IMR-90 (cell line): ENCODE data around the gene TSGA10IP. TPM values are rescaled to one million over a fixed set of nuclear protein-coding genes. Genes with fewer than 3 reads are reported as not detected.

Source experiments
- ATAC-seq: fragments of 200-7000 bp; cut with Tn5 transposase; 2 replicates; pipeline ENCODE4 v1.9.1; 2020; ENCODE audit warnings: low read depth, mild to moderate bottlenecking, moderate library complexity
- BruUV-seq: library from RNA; stranded (reverse); fragments of 400-500 nt; replicated peaks from 2 replicates; lab custom pipeline; 2021; lab: Mats Ljungman, UMichigan
- CTCF ChIA-PET: fragments of 300-600 bp; formaldehyde crosslinking; extraction: SDS; loops from one replicate; lab custom pipeline; 2021; ENCODE audit warnings: antibody characterized with exemption; lab: Yijun Ruan, JAX
- POLR2A ChIA-PET: fragments of 300-600 bp; sonication (Branson Sonifier 250); formaldehyde crosslinking; loops from one replicate; lab custom pipeline; 2022; ENCODE audit warnings: antibody characterized with exemption; ENCODE audit not compliant: unreplicated experiment; lab: Charles Lee
- DNase-seq: peaks from one replicate; pipeline ENCODE4 v3.0.0; 2013
- H2AFZ ChIP-seq: replicated peaks from 2 replicates; pipeline ENCODE3; 2013; ENCODE audit warnings: low read length, mild to moderate bottlenecking; ENCODE audit not compliant: poor library complexity
- H2AK5ac ChIP-seq: 2 replicates; pipeline ENCODE4 v1.6.1; 2013; ENCODE audit warnings: low read depth, low read length, inconsistent platforms
- H2AK9ac ChIP-seq: replicated peaks from 2 replicates; pipeline ENCODE3; 2013; ENCODE audit warnings: mild to moderate bottlenecking, low read depth, low read length, moderate library complexity; ENCODE audit not compliant: poor library complexity
- H2BK120ac ChIP-seq: 2 replicates; pipeline ENCODE4 v1.6.1; 2013; ENCODE audit warnings: low read depth, low read length, inconsistent platforms
- H2BK15ac ChIP-seq: 3 replicates; pipeline ENCODE4 v1.6.1; 2013; ENCODE audit warnings: low read depth, low read length, inconsistent platforms
- H2BK20ac ChIP-seq: 2 replicates; pipeline ENCODE4 v1.6.1; 2013; ENCODE audit warnings: low read depth, mild to moderate bottlenecking, inconsistent platforms, low read length, moderate library complexity
- H2BK5ac ChIP-seq: 2 replicates; pipeline ENCODE4 v1.6.1; 2013; ENCODE audit warnings: mild to moderate bottlenecking, low read depth, low read length, inconsistent platforms; ENCODE audit not compliant: poor library complexity, severe bottlenecking
- H3K14ac ChIP-seq: replicated peaks from 2 replicates; pipeline ENCODE4 v1.6.1; 2013; ENCODE audit warnings: low read depth, low read length, inconsistent platforms
- H3K18ac ChIP-seq: 2 replicates; pipeline ENCODE4 v1.6.1; 2013; ENCODE audit warnings: low read depth, low read length, control low read depth
- H3K23ac ChIP-seq: 2 replicates; pipeline ENCODE4 v1.6.1; 2013; ENCODE audit warnings: low read depth, low read length, inconsistent platforms
- H3K27ac ChIP-seq: 2 replicates; pipeline ENCODE4 v1.5.1; 2013; ENCODE audit warnings: mild to moderate bottlenecking, control low read depth, low read length; ENCODE audit not compliant: insufficient read depth
- H3K27me3 ChIP-seq: 2 replicates; pipeline ENCODE4 v1.6.1; 2013; ENCODE audit warnings: low read length; ENCODE audit not compliant: control insufficient read depth, insufficient read depth
- H3K36me3 ChIP-seq: 2 replicates; pipeline ENCODE4 v1.6.1; 2013; ENCODE audit warnings: low read length, mixed read lengths; ENCODE audit not compliant: control insufficient read depth, insufficient read depth
- H3K4ac ChIP-seq: 2 replicates; pipeline ENCODE4 v1.6.1; 2013; ENCODE audit warnings: low read depth, low read length, inconsistent platforms
- H3K4me1 ChIP-seq: 2 replicates; pipeline ENCODE4 v1.6.1; 2013; ENCODE audit warnings: low read length, mixed read lengths; ENCODE audit not compliant: control insufficient read depth, insufficient read depth
- H3K4me2 ChIP-seq: 2 replicates; pipeline ENCODE4 v1.6.1; 2013; ENCODE audit warnings: low read depth, mild to moderate bottlenecking, control low read depth, low read length, moderate library complexity
- H3K4me3 ChIP-seq: 2 replicates; pipeline ENCODE4 v1.5.1; 2013; ENCODE audit warnings: low read depth, mild to moderate bottlenecking, control low read depth, low read length, moderate library complexity; ENCODE audit not compliant: insufficient read depth
- H3K56ac ChIP-seq: 2 replicates; pipeline ENCODE4 v1.6.1; 2013; ENCODE audit warnings: low read length, inconsistent platforms; ENCODE audit not compliant: insufficient read depth; ENCODE audit errors: extremely low read depth
- H3K79me1 ChIP-seq, 2 experiments: 2 replicates each; pipeline ENCODE4 v1.6.1; 2013; ENCODE audit warnings: low read length in 2 of 2, inconsistent platforms in 1 of 2, low read depth in 1 of 2
- H3K9ac ChIP-seq: 2 replicates; pipeline ENCODE4 v1.6.1; 2013; ENCODE audit warnings: low read depth, low read length, control low read depth
- H3K9me1 ChIP-seq: 2 replicates; pipeline ENCODE4 v1.6.1; 2013; ENCODE audit warnings: low read length, inconsistent platforms; ENCODE audit not compliant: insufficient read depth
- H3K9me3 ChIP-seq: 2 replicates; pipeline ENCODE4 v1.6.1; 2013; ENCODE audit warnings: low read length; ENCODE audit not compliant: control insufficient read depth, insufficient read depth
- H4K20me1 ChIP-seq: 2 replicates; pipeline ENCODE4 v1.6.1; 2013; ENCODE audit warnings: low read length, inconsistent platforms; ENCODE audit not compliant: insufficient read depth
- H4K5ac ChIP-seq: 2 replicates; pipeline ENCODE4 v1.6.1; 2013; ENCODE audit warnings: mild to moderate bottlenecking, low read depth, low read length, control low read depth
- H4K8ac ChIP-seq, 2 experiments: 2 replicates each; pipeline ENCODE4 v1.6.1; 2013; ENCODE audit warnings: low read depth in 2 of 2, low read length in 2 of 2, control low read depth in 1 of 2, inconsistent platforms in 1 of 2
- H4K91ac ChIP-seq: 2 replicates; pipeline ENCODE4 v1.6.1; 2013; ENCODE audit warnings: low read depth, low read length, inconsistent platforms; ENCODE audit not compliant: insufficient read depth
- POLR2A ChIP-seq: IDR thresholded peaks from 2 replicates; pipeline ENCODE4 v1.6.1; 2012; ENCODE audit warnings: mild to moderate bottlenecking, low read depth, low read length
- RFX5 ChIP-seq: IDR thresholded peaks from 2 replicates; pipeline ENCODE4 v1.8.0; 2012; ENCODE audit warnings: low read depth, mild to moderate bottlenecking, low read length, moderate library complexity
- WGBS, 2 experiments: methylation state at CpG; one replicate each; pipeline versions ENCODE4 v1.1.5 to v1.1.7; 2013; ENCODE audit warnings: missing lambda C conversion rate in 2 of 2; ENCODE audit not compliant: insufficient read length in 1 of 2; ENCODE audit errors: extremely low coverage in 2 of 2; 5-methylcytosine and 5-hydroxymethylcytosine counted together
- dilution Hi-C: fragments of 300-500 bp; cut with HindIII; formaldehyde crosslinking; loops from one replicate; pipeline ENCODE4 v1.14.3; 2018; ENCODE audit warnings: low sequenced_read_pairs; ENCODE audit not compliant: unreplicated experiment
- in situ Hi-C: fragments of 300-500 bp; cut with MboI; formaldehyde crosslinking; loops from 3 replicates; pipeline ENCODE4 v1.14.3; 2019; ENCODE audit warnings: low sequenced_read_pairs, inconsistent platforms, mixed read lengths
- intact Hi-C: fragments of 100-400 bp; cut with micrococcal nuclease; formaldehyde crosslinking; loops from 2 replicates; pipeline ENCODE4 v1.10.0; 2022
- polyA plus RNA-seq, 3 experiments: library from polyadenylated mRNA; depleted of rRNA; stranded (reverse); fragments of >200 nt; gene quantifications; 2 replicates each; pipeline ENCODE4 v1.2.3, GENCODE V29; 2012; ENCODE audit warnings: low replicate concordance in 1 of 3
- total RNA-seq: library from RNA; depleted of rRNA; stranded (reverse); fragments of >200 nt; gene quantifications from 2 replicates; pipeline ENCODE4 v1.2.3, GENCODE V29; 2012

The TSGA10IP gene
- total and polyA plus RNA-seq, 2 of the 4 experiments (the other 2 are of a cell fraction) = 0.21 TPM; not detected in 1

GRCh38 chr11:65895482-65895981 is 49.7 kb upstream of the TSGA10IP start:
- intact Hi-C loops (no loop called here), in situ Hi-C loops (no loop called here), dilution Hi-C loops (no loop called here)
- Histone ChIP-seq H3K27ac (peak overlapping the region; percentile 22), H3K9me3 (no peaks in the 10 kb centered on the region), H2BK120ac (0 out of 2 replicates have a peak overlapping the region, but pooled peaks have one; percentile 10), H3K4me3 (peak overlapping the region; percentile 5; the same call in 1 of the 2 replicates), H3K27me3 (no peaks in the 10 kb centered on the region), H2BK20ac (no peak overlapping the region), H4K20me1 (peaks cover 91% of the 10 kb centered on the region), H3K79me1 (peaks cover under 1 to 22% of the 10 kb centered on the region in 2 experiments; a peak in 3 of 4 replicates), H3K4ac (peak overlapping the region; percentile 46), H2AFZ (no peak overlapping the region), H4K8ac (peak overlapping the region in 1 of 2 experiments; percentile 57; a peak in 2 of 4 replicates), H3K4me1 (peaks cover 33% of the 10 kb centered on the region), H2BK5ac (peak overlapping the region; percentile 72), H3K18ac (no peak overlapping the region), H2AK5ac (peak overlapping the region; percentile 0; the same call in 1 of the 2 replicates), H3K9ac (peak overlapping the region; percentile 54; the same call in 1 of the 2 replicates), H3K4me2 (peak overlapping the region; percentile 69), H4K5ac (peak overlapping the region; percentile 12; the same call in 1 of the 2 replicates), H2AK9ac (no peak overlapping the region), H3K23ac (peak overlapping the region; percentile 99), H2BK15ac (no peak overlapping the region), H3K9me1 (0 out of 2 replicates have a peak, but pooled peaks cover 4% of the 10 kb centered on the region), H4K91ac (no peak overlapping the region), H3K14ac (peak overlapping the region; percentile 23), H3K36me3 (peaks cover 46% of the 10 kb centered on the region), H3K56ac (0 out of 2 replicates have a peak overlapping the region, but pooled peaks have one; percentile 5)
- ATAC-seq (no peak), DNase-seq (no peak)
- TF ChIP-seq RFX5 = no peak
- TF ChIP-seq POLR2A = peak; percentile 17
- CTCF ChIA-PET = interaction anchor here (1.2 kb wide), 1 partner anchor 125 kb away, joined by 4 read pairs; no protein-coding TSS in a partner anchor
- no TSS peak for BruUV-seq
- POLR2A ChIA-PET = interaction anchor here (0.7 kb wide), 2 partner anchors 79 to 117 kb away, joined by 5 read pairs; no protein-coding TSS in a partner anchor
- WGBS, 2 experiments = 100% methylated on average over 3 of the region's 5 CpGs; no CpG with 5 or more reads in 1 of the 2 experiments
